Neural crest cell (in vitro differentiated cells): ENCODE results near the gene TMCO4. TPM values are rescaled to one million over a fixed set of nuclear protein-coding genes. Genes with fewer than 3 reads are reported as not detected.

ENCODE experiments used
- DNase-seq: peaks from one replicate; pipeline ENCODE4 v3.0.0; 2021; ENCODE audit warnings: low read depth, mixed read lengths, low spot score
- H3K27ac Mint-ChIP-seq: one replicate; pipeline ENCODE4 v1.8.0; 2021; ENCODE audit warnings: mild to moderate bottlenecking, mixed read lengths; ENCODE audit not compliant: unreplicated experiment
- H3K27me3 Mint-ChIP-seq: 2 replicates; pipeline ENCODE4 v1.8.0; 2021; ENCODE audit warnings: low read depth, mild to moderate bottlenecking, mixed read lengths
- H3K36me3 Mint-ChIP-seq: 2 replicates; pipeline ENCODE4 v1.8.0; 2021; ENCODE audit warnings: low read depth, mild to moderate bottlenecking, mixed read lengths
- H3K4me1 Mint-ChIP-seq: 2 replicates; pipeline ENCODE4 v1.8.0; 2021; ENCODE audit warnings: mixed read lengths
- H3K4me3 Mint-ChIP-seq: one replicate; pipeline ENCODE4 v1.8.0; 2021; ENCODE audit warnings: mild to moderate bottlenecking, mixed read lengths
- H3K9me3 Mint-ChIP-seq: 2 replicates; pipeline ENCODE4 v1.8.0; 2021; ENCODE audit warnings: mixed read lengths
- total RNA-seq: library from RNA; stranded (reverse); gene quantifications from 2 replicates; pipeline ENCODE4 v1.2.1, GENCODE V29; 2021
- TF ChIP-seq, protein P1 (sequence below): fragments of 200-600 bp; sonication (generic); conservative IDR thresholded peaks from 2 replicates; pipeline ENCODE4 v1.5.0; 2021; ENCODE audit warnings: antibody characterized with exemption, mild to moderate bottlenecking

Gene TMCO4
- total RNA-seq, 1 donor from 2014 or later: 0.75 TPM

- H3K4me1 Mint-ChIP-seq: peaks cover 17% of the 10 kb centered on the region
- H3K27me3 Mint-ChIP-seq: peaks cover 36% of the 10 kb centered on the region
- no peak for DNase-seq
- no peak overlapping the region for H3K4me3 Mint-ChIP-seq
- H3K36me3 Mint-ChIP-seq: no peaks in the 10 kb centered on the region
- TF ChIP-seq, protein P1, sequence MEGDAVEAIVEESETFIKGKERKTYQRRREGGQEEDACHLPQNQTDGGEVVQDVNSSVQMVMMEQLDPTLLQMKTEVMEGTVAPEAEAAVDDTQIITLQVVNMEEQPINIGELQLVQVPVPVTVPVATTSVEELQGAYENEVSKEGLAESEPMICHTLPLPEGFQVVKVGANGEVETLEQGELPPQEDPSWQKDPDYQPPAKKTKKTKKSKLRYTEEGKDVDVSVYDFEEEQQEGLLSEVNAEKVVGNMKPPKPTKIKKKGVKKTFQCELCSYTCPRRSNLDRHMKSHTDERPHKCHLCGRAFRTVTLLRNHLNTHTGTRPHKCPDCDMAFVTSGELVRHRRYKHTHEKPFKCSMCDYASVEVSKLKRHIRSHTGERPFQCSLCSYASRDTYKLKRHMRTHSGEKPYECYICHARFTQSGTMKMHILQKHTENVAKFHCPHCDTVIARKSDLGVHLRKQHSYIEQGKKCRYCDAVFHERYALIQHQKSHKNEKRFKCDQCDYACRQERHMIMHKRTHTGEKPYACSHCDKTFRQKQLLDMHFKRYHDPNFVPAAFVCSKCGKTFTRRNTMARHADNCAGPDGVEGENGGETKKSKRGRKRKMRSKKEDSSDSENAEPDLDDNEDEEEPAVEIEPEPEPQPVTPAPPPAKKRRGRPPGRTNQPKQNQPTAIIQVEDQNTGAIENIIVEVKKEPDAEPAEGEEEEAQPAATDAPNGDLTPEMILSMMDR: no peak
- peak overlapping the region; percentile 50 for H3K27ac Mint-ChIP-seq
- no peaks in the 10 kb centered on the region for H3K9me3 Mint-ChIP-seq
Measured at GRCh38 chr1:19658186-19658585, 141.5 kb downstream of the TMCO4 start.

- H3K9me3 Mint-ChIP-seq: no peaks in the 10 kb centered on the region
- TF ChIP-seq, protein P1: no peak
- peaks cover 17% of the 10 kb centered on the region for H3K4me1 Mint-ChIP-seq
- H3K27me3 Mint-ChIP-seq: peaks cover 30% of the 10 kb centered on the region
- H3K27ac Mint-ChIP-seq: no peak overlapping the region
- H3K4me3 Mint-ChIP-seq: no peak overlapping the region
- H3K36me3 Mint-ChIP-seq: no peaks in the 10 kb centered on the region
- DNase-seq: no peak
Measured at GRCh38 chr1:19657511-19657910, 142.2 kb downstream of the TMCO4 start.

DNA sequence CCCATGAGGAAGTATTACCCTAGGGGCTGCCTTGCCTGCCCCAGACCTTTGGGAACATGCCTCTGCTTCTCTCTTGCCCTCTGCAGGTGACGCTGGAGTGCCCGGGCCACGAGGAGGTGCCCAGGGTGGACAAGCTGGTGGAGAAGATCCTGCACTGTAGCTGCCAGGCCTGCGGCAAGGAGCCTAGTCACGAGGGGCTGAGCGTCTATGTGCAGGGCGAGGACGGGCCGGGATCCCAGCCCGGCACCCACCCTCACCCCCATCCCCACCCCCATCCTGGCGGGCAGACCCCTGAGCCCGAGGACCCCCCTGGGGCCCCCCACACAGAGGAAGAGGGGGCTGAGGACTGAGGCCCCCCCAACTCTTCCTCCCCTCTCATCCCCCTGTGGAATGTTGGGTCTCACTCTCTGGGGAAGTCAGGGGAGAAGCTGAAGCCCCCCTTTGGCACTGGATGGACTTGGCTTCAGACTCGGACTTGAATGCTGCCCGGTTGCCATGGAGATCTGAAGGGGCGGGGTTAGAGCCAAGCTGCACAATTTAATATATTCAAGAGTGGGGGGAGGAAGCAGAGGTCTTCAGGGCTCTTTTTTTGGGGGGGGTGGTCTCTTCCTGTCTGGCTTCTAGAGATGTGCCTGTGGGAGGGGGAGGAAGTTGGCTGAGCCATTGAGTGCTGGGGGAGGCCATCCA is 142.8 kb downstream of the TMCO4 start:
- Mint-ChIP-seq H3K4me1 (peaks cover 17% of the 10 kb centered on the region), H3K27ac (no peak overlapping the region), H3K4me3 (no peak overlapping the region), H3K36me3 (no peaks in the 10 kb centered on the region), H3K27me3 (peaks cover 24% of the 10 kb centered on the region), H3K9me3 (no peaks in the 10 kb centered on the region)
- TF ChIP-seq, protein P1: no peak
- DNase-seq: no peak

- DNase-seq: no peak
- H3K9me3 Mint-ChIP-seq: no peaks in the 10 kb centered on the region
- TF ChIP-seq, protein P1: no peak
- H3K36me3 Mint-ChIP-seq: no peaks in the 10 kb centered on the region
- no peak overlapping the region for H3K4me3 Mint-ChIP-seq
- H3K27ac Mint-ChIP-seq: peak overlapping the region; percentile 62
- H3K4me1 Mint-ChIP-seq: peaks cover 19% of the 10 kb centered on the region
- peaks cover 17% of the 10 kb centered on the region for H3K27me3 Mint-ChIP-seq
Measured at GRCh38 chr1:19656134-19656779, 143.5 kb downstream of the TMCO4 start.

- TF ChIP-seq, protein P1: no peak
- peaks cover 21% of the 10 kb centered on the region for H3K4me1 Mint-ChIP-seq
- H3K27me3 Mint-ChIP-seq: peaks cover 12% of the 10 kb centered on the region
- DNase-seq: no peak
- H3K36me3 Mint-ChIP-seq: no peaks in the 10 kb centered on the region
- no peaks in the 10 kb centered on the region for H3K9me3 Mint-ChIP-seq
- H3K4me3 Mint-ChIP-seq: no peak overlapping the region
- H3K27ac Mint-ChIP-seq: peak overlapping the region; percentile 62
Measured at GRCh38 chr1:19655718-19656080, 144.0 kb downstream of the TMCO4 start.
